Endothelial cell of umbilical vein (primary cell): ENCODE measurements around the gene AOC1. TPM values are rescaled to one million over a fixed set of nuclear protein-coding genes. Genes with fewer than 3 reads are reported as not detected.

ENCODE experiments used
- BruUV-seq: library from RNA; stranded (reverse); fragments of 400-500 nt; replicated peaks from 2 replicates; lab custom pipeline; 2021; lab: Mats Ljungman, UMichigan
- CTCF ChIA-PET: fragments of 300-600, 350-600 bp; sonication (Branson Sonifier 250); formaldehyde crosslinking; loops from one replicate; lab custom pipeline; 2021; ENCODE audit warnings: antibody characterized with exemption, inconsistent platforms; lab: Charles Lee
- POLR2A ChIA-PET: fragments of 300-600, 350-600 bp; sonication (Branson Sonifier 250); formaldehyde crosslinking; loops from one replicate; lab custom pipeline; 2021; ENCODE audit warnings: antibody characterized with exemption, inconsistent platforms; lab: Charles Lee
- DNase-seq: peaks from one replicate; pipeline ENCODE4 v3.0.0-alpha.2; 2011; ENCODE audit warnings: low read depth, low spot score
- FAIRE-seq: peaks from 2 replicates; lab custom pipeline; 2011; peaks lifted over from hg19 to GRCh38; lab: Jason Lieb, UNC
- H2AFZ ChIP-seq: 2 replicates; pipeline ENCODE4 v1.6.0; 2012; ENCODE audit warnings: low read depth, low read length, control low read depth, inconsistent platforms
- H3K27ac ChIP-seq: 2 replicates; pipeline ENCODE4 v1.5.1; 2011; ENCODE audit warnings: low read depth, mild to moderate bottlenecking, control low read depth, low read length, moderate library complexity; ENCODE audit not compliant: insufficient read depth
- H3K27me3 ChIP-seq, 2 experiments: 2 replicates each; pipeline versions ENCODE4 v1.6.0 to v1.6.1; 2011; ENCODE audit warnings: low read length in 2 of 2, mixed read lengths in 1 of 2; ENCODE audit not compliant: control insufficient read depth in 2 of 2, insufficient read depth in 2 of 2
- H3K36me3 ChIP-seq, 2 experiments: 2 replicates in 1 of 2; 3 replicates in 1 of 2; pipeline ENCODE4 v1.5.1; 2011; ENCODE audit warnings: low read length in 2 of 2, mild to moderate bottlenecking in 1 of 2, moderate library complexity in 1 of 2; ENCODE audit not compliant: control insufficient read depth in 2 of 2, insufficient read depth in 2 of 2; ENCODE audit errors: extremely low read depth in 1 of 2
- H3K4me1 ChIP-seq: 3 replicates; pipeline ENCODE4 v1.5.1; 2011; ENCODE audit warnings: mild to moderate bottlenecking, low read length; ENCODE audit not compliant: control insufficient read depth, insufficient read depth; ENCODE audit errors: extremely low read depth
- H3K4me2 ChIP-seq: 2 replicates; pipeline ENCODE4 v1.6.1; 2011; ENCODE audit warnings: low read length, control low read depth, mixed read lengths; ENCODE audit not compliant: insufficient read depth
- H3K4me3 ChIP-seq, 3 experiments: fragments of 200-600 bp in 1 of 3; sonication (generic), shearing (Covaris generic) in 1 of 3; replicated peaks in 1 of 3; 2 replicates each; pipeline ENCODE4 v1.5.1; 2011 to 2016; ENCODE audit warnings: control low read depth in 3 of 3, low read length in 3 of 3, mild to moderate bottlenecking in 2 of 3, inconsistent platforms in 1 of 3, low read depth in 1 of 3, moderate library complexity in 1 of 3; ENCODE audit not compliant: insufficient read depth in 1 of 3
- H3K79me2 ChIP-seq: 2 replicates; pipeline ENCODE4 v1.6.0; 2012; ENCODE audit warnings: low read length, inconsistent platforms; ENCODE audit not compliant: control insufficient read depth, insufficient read depth
- H3K9ac ChIP-seq: replicated peaks from 2 replicates; pipeline ENCODE3; 2011; ENCODE audit warnings: low read length, control low read depth; ENCODE audit not compliant: insufficient read depth; ENCODE audit errors: extremely low read depth
- H3K9me1 ChIP-seq: replicated peaks from 3 replicates; pipeline ENCODE4 v1.6.0; 2011; ENCODE audit warnings: mild to moderate bottlenecking, low read length; ENCODE audit not compliant: control insufficient read depth, insufficient read depth; ENCODE audit errors: extremely low read depth
- H3K9me3 ChIP-seq: replicated peaks from 2 replicates; pipeline ENCODE4 v1.5.1; 2012; ENCODE audit warnings: low read length, inconsistent platforms; ENCODE audit not compliant: control insufficient read depth, insufficient read depth
- H4K20me1 ChIP-seq: replicated peaks from 2 replicates; pipeline ENCODE3; 2011; ENCODE audit warnings: mild to moderate bottlenecking, low read length; ENCODE audit not compliant: control insufficient read depth, insufficient read depth; ENCODE audit errors: extremely low read depth
- JUN ChIP-seq: IDR thresholded peaks from 2 replicates; pipeline ENCODE4 v1.6.1; 2011; ENCODE audit warnings: borderline replicate concordance, low read depth; ENCODE audit not compliant: insufficient read length, insufficient read depth
- MYC ChIP-seq: IDR thresholded peaks from one replicate; pipeline ENCODE4 v1.6.1; 2011; ENCODE audit warnings: mild to moderate bottlenecking, low read depth, low read length
- POLR2A ChIP-seq: IDR thresholded peaks from 2 replicates; pipeline ENCODE4 v1.6.1; 2012; ENCODE audit warnings: low read depth, mild to moderate bottlenecking, control low read depth, low read length
- POLR2AphosphoS5 ChIP-seq: IDR thresholded peaks from 2 replicates; pipeline ENCODE4 v1.6.1; 2012; ENCODE audit warnings: low read depth, mild to moderate bottlenecking, control low read depth, low read length, moderate library complexity; ENCODE audit not compliant: insufficient read depth
- dilution Hi-C: fragments of 300-500 bp; cut with MboI; formaldehyde crosslinking; loops from one replicate; pipeline ENCODE4 v1.15.0; 2019; ENCODE audit warnings: low sequenced_read_pairs; ENCODE audit not compliant: extremely low pct_ligation_motif_present
- intact Hi-C: fragments of 100-400 bp; cut with micrococcal nuclease; formaldehyde crosslinking; loops from one replicate; pipeline ENCODE4 v1.10.0; 2022
- polyA plus RNA-seq, 4 experiments: library from polyadenylated mRNA; depleted of rRNA in 3 of 4; stranded (reverse) in 3 of 4; unstranded in 1 of 4; fragments of >200 nt; gene quantifications; 2 replicates each; pipeline versions ENCODE4 v1.2.1 to v1.2.3, GENCODE V29; 2011 to 2012; ENCODE audit warnings: missing spikeins in 1 of 4
- total RNA-seq: library from RNA; stranded (reverse); gene quantifications from 2 replicates; pipeline ENCODE4 v1.2.3, GENCODE V29; 2021
- TF ChIP-seq, protein P1 (sequence below): IDR thresholded peaks from 2 replicates; pipeline ENCODE4 v1.6.1; 2011; ENCODE audit not compliant: insufficient read depth, insufficient read length
- TF ChIP-seq, protein P2 (sequence below), 2 donors: IDR thresholded peaks; 1 replicate in 1 of 2; 2 replicates in 1 of 2; pipeline ENCODE4 v1.5.1; 2011; ENCODE audit warnings: low read length in 2 of 2, mild to moderate bottlenecking in 2 of 2, moderate library complexity in 2 of 2, control low read depth in 1 of 2, inconsistent platforms in 1 of 2, low read depth in 1 of 2; ENCODE audit not compliant: insufficient read depth in 1 of 2; ENCODE audit errors: extremely low read depth in 1 of 2

AOC1 gene
- total and polyA plus RNA-seq, 2 donors (not counting 3 experiments of a cell fraction or from before 2014, with no cell fraction given), result not detected

DNA sequence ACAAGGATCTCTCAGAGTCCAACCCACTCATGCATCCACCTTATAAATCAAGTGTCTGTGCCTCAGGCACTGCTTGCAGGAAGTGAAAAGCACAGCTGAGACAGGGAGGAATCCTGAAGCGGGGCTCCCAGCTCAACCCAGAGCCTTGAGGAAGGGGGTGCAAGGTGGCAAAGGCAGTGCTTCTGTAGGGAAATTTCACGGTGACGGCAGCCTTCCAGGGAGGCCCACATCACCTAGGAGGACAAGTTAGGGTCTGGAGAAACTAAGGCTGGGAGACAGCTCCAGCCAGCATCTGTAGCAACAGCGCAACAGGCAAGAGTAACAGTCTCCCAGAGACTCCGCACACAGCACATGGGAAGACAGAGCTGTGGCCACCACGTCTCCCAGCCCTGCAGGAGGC lies 2.7 kb downstream of the AOC1 start:
- Histone ChIP-seq H3K27me3 (peaks cover 0 to 14% of the 10 kb centered on the region in 2 experiments), H3K9me3 (no peaks in the 10 kb centered on the region), H3K36me3 (no peaks in the 10 kb centered on the region), H3K4me2 (no peak overlapping the region), H3K9ac (no peak overlapping the region), H3K27ac (no peak overlapping the region), H3K4me3 (no peak overlapping the region), H3K9me1 (no peaks in the 10 kb centered on the region), H3K4me1 (no peaks in the 10 kb centered on the region), H4K20me1 (no peaks in the 10 kb centered on the region), H3K79me2 (no peaks in the 10 kb centered on the region), H2AFZ (no peak overlapping the region)
- TF ChIP-seq POLR2AphosphoS5, result no peak
- TF ChIP-seq, protein P1, sequence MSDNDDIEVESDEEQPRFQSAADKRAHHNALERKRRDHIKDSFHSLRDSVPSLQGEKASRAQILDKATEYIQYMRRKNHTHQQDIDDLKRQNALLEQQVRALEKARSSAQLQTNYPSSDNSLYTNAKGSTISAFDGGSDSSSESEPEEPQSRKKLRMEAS, result no peak
- TF ChIP-seq, protein P2, sequence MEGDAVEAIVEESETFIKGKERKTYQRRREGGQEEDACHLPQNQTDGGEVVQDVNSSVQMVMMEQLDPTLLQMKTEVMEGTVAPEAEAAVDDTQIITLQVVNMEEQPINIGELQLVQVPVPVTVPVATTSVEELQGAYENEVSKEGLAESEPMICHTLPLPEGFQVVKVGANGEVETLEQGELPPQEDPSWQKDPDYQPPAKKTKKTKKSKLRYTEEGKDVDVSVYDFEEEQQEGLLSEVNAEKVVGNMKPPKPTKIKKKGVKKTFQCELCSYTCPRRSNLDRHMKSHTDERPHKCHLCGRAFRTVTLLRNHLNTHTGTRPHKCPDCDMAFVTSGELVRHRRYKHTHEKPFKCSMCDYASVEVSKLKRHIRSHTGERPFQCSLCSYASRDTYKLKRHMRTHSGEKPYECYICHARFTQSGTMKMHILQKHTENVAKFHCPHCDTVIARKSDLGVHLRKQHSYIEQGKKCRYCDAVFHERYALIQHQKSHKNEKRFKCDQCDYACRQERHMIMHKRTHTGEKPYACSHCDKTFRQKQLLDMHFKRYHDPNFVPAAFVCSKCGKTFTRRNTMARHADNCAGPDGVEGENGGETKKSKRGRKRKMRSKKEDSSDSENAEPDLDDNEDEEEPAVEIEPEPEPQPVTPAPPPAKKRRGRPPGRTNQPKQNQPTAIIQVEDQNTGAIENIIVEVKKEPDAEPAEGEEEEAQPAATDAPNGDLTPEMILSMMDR (IDR thresholded peaks at IDR 0.05; ENCODE audit: extremely low read depth in 1 of 2, insufficient read depth in 1 of 2, low read depth in 1 of 2, low read length in 2 of 2), result no peak
- no TSS peak for BruUV-seq
- CTCF ChIA-PET, result no interaction called here
- intact Hi-C loops (no loop called here), dilution Hi-C loops (no loop called here)
- DNase-seq (no peak), FAIRE-seq (no peak)
- POLR2A ChIA-PET, result no interaction called here

DNA sequence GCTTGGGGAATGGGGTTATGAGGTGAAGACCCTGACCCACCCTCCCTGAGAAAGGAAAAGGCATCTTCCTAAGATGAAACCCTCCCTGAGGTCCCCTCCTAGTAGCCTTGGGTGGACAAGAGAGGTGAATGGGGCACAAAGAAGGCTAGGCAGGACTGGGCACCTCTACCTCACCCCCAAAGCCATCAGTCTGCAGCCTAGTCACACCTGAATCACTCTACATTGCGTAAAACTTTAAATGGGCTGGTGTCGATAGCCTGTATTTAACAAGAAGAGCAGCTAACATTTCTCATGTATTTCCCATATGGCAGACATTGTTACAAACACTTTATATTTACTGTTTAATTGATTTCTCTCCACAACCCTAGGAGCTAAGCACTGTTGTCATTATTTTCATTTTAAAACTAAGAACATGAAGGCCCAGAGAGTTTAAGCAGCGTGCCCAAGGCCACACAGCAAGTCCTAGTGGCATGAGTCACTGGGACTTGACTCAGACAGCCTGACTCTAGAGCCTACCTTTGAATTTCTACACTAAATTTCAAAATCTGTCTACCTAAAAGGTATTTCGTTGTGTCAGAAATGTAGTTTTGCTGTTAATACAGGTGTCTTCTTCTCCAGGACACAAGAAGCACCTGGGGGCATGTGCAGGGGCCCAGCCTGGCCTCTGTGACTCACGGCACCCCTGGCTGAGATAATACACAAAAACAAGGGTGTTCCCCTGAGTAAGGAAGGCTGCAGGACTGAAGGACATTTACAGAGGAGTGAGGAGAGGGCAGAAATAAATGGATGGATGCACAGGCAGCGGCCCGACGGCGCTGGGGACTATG lies 3.4 kb downstream of the AOC1 start:
- H3K4me3 ChIP-seq, result no peak overlapping the region
- H3K27ac ChIP-seq, result no peak overlapping the region
- dilution Hi-C loops, result no loop called here
- no peaks in the 10 kb centered on the region for H4K20me1 ChIP-seq
- H3K36me3 ChIP-seq, result no peaks in the 10 kb centered on the region
- ChIA-PET CTCF (no interaction called here), POLR2A (no interaction called here)
- no peaks in the 10 kb centered on the region for H3K4me1 ChIP-seq
- BruUV-seq, result no TSS peak
- no peak for DNase-seq
- TF ChIP-seq, protein P2 (IDR thresholded peaks at IDR 0.05; ENCODE audit: extremely low read depth in 1 of 2, insufficient read depth in 1 of 2, low read depth in 1 of 2, low read length in 2 of 2), result no peak
- TF ChIP-seq POLR2AphosphoS5, result no peak
- TF ChIP-seq POLR2A, result no peak
- no peak for TF ChIP-seq JUN
- TF ChIP-seq MYC, result no peak
- no peak overlapping the region for H3K9ac ChIP-seq
- H3K4me2 ChIP-seq, result no peak overlapping the region
- FAIRE-seq, result no peak
- peaks cover 0 to 13% of the 10 kb centered on the region in 2 experiments for H3K27me3 ChIP-seq
- no peaks in the 10 kb centered on the region for H3K79me2 ChIP-seq
- H3K9me1 ChIP-seq, result no peaks in the 10 kb centered on the region
- H2AFZ ChIP-seq, result no peak overlapping the region
- intact Hi-C loops, result no loop called here
- H3K9me3 ChIP-seq, result no peaks in the 10 kb centered on the region
